K562 (cell line): Measurements from ENCODE around the gene MCC. TPM values are rescaled to one million over a fixed set of nuclear protein-coding genes. Genes with fewer than 3 reads are reported as not detected.

ENCODE experiments used
- ARID1B ChIP-seq: fragments of 450-650 bp; IDR thresholded peaks from 2 replicates; pipeline ENCODE4 v1.6.1; 2016; ENCODE audit warnings: antibody characterized with exemption, mild to moderate bottlenecking, inconsistent platforms
- BHLHE40 ChIP-seq: IDR thresholded peaks from 2 replicates; pipeline ENCODE4 v1.6.1; 2011; ENCODE audit warnings: low read length, improper control_type of control experiment
- DACH1 ChIP-seq: fragments of 450-650 bp; IDR thresholded peaks from 2 replicates; pipeline ENCODE4 v1.6.1; 2018; ENCODE audit not compliant: partially characterized antibody
- DDX20 ChIP-seq: fragments of 450-650 bp; IDR thresholded peaks from 2 replicates; pipeline ENCODE4 v1.6.1; 2016; ENCODE audit warnings: missing genetic modification characterization, low read depth, mild to moderate bottlenecking, missing compliant biosample characterization, moderate library complexity
- DPF2 ChIP-seq: fragments of 450-650 bp; IDR thresholded peaks from 2 replicates; pipeline ENCODE4 v1.6.1; 2016
- JUND ChIP-seq, 2 experiments: IDR thresholded peaks; 2 replicates in 1 of 2; 3 replicates in 1 of 2; pipeline ENCODE4 v1.6.1; 2011; ENCODE audit warnings: borderline replicate concordance in 2 of 2, low read depth in 2 of 2, low read length in 2 of 2, improper control_type of control experiment in 1 of 2, missing biosample characterization in 1 of 2, missing genetic modification characterization in 1 of 2, missing genetic modification reagents in 1 of 2
- NFIC ChIP-seq: fragments of 450-650 bp; IDR thresholded peaks from 2 replicates; pipeline ENCODE4 v1.6.1; 2017; ENCODE audit warnings: mild to moderate bottlenecking, inconsistent platforms
- PML ChIP-seq: IDR thresholded peaks from 2 replicates; pipeline ENCODE4 v1.6.1; 2012; ENCODE audit warnings: low read length, inconsistent platforms
- PURB ChIP-seq: sonication (generic); formaldehyde crosslinking; IDR thresholded peaks from 2 replicates; pipeline ENCODE4 v1.9.0; 2021; ENCODE audit warnings: low read depth, mild to moderate bottlenecking, missing genetic modification reagents
- RAD51 ChIP-seq: fragments of 450-650 bp; IDR thresholded peaks from 2 replicates; pipeline ENCODE4 v1.7.1; 2016; ENCODE audit warnings: low read depth, mild to moderate bottlenecking, borderline replicate concordance
- RBM25 ChIP-seq: fragments of 200-400 bp; formaldehyde crosslinking; IDR thresholded peaks from 2 replicates; pipeline ENCODE4 v1.6.1; 2018; ENCODE audit warnings: low read length, low read depth, moderate library complexity; ENCODE audit not compliant: severe bottlenecking
- SRF ChIP-seq, 2 experiments: fragments of 250-450, 450-650 bp in 1 of 2; sonication (Bioruptor Pico) in 1 of 2; sonication (generic) in 1 of 2; formaldehyde crosslinking; IDR thresholded peaks; 2 replicates each; pipeline versions ENCODE4 v1.5.0 to v1.5.1; 2020 to 2022; ENCODE audit warnings: mild to moderate bottlenecking in 1 of 2, missing genetic modification reagents in 1 of 2
- TEAD2 ChIP-seq: fragments of 450-650 bp; IDR thresholded peaks from 2 replicates; pipeline ENCODE4 v1.6.1; 2016; ENCODE audit warnings: missing genetic modification characterization, control low read depth, missing compliant biosample characterization
- TRIM24 ChIP-seq, 2 experiments: fragments of 450-650 bp; IDR thresholded peaks; 2 replicates each; pipeline ENCODE4 v1.6.1; 2016
- ZBTB8A ChIP-seq: fragments of 450-650 bp; IDR thresholded peaks from 2 replicates; pipeline ENCODE4 v1.6.1; 2018; ENCODE audit warnings: mild to moderate bottlenecking, moderate library complexity; ENCODE audit not compliant: partially characterized antibody
- ZNF445 ChIP-seq: fragments of 250-450 bp; sonication (Bioruptor Pico); IDR thresholded peaks from 2 replicates; pipeline ENCODE4 v1.4.0; 2020; ENCODE audit warnings: low read depth, mild to moderate bottlenecking, moderate library complexity
- polyA plus RNA-seq, 8 experiments: library from polyadenylated mRNA; depleted of rRNA in 4 of 8; stranded (reverse) in 5 of 8; unstranded in 3 of 8; fragments of >200 nt; fragmentation: Nextera tagmentation in 2 of 8; fragmentation: Illumina TruSeq in 1 of 8; extraction: Ambion mirVana in 2 of 8; extraction: Trizol in 1 of 8; gene quantifications; 2 replicates each; pipeline versions ENCODE4 v1.2.1 to v1.2.3, GENCODE V29; 2011 to 2014; ENCODE audit warnings: inconsistent platforms in 1 of 8, missing spikeins in 1 of 8
- total RNA-seq, 7 experiments: library from RNA; depleted of rRNA in 6 of 7; stranded (reverse); fragments of >200 nt in 6 of 7; fragmentation: Illumina TruSeq in 2 of 7; extraction: Trizol in 2 of 7; gene quantifications; 2 replicates each; pipeline versions ENCODE4 v1.2.1 to v1.2.3, GENCODE V29; 2011 to 2021; ENCODE audit warnings: low replicate concordance in 1 of 7
- TF ChIP-seq, protein P1 (sequence below): fragments of 450-650 bp; IDR thresholded peaks from one replicate; pipeline ENCODE4 v1.6.1; 2018; ENCODE audit warnings: mild to moderate bottlenecking, moderate library complexity; ENCODE audit not compliant: partially characterized antibody
- TF ChIP-seq, protein P2 (sequence below): sonication (generic); formaldehyde crosslinking; IDR thresholded peaks from 2 replicates; pipeline ENCODE4 v1.8.0; 2022; ENCODE audit warnings: mild to moderate bottlenecking, low read depth, missing genetic modification reagents
- TF ChIP-seq, protein P3 (sequence below): fragments of 250-450 bp; sonication (Bioruptor Pico); IDR thresholded peaks from 2 replicates; pipeline ENCODE4 v1.4.0; 2020; ENCODE audit warnings: borderline replicate concordance

The MCC gene
- total and polyA plus RNA-seq, 9 of the 15 experiments (the other 6 are each of a cell fraction or from before 2014, with no cell fraction given): 0.04 to 0.24 (median 0.06) TPM; not detected in 1

DNA sequence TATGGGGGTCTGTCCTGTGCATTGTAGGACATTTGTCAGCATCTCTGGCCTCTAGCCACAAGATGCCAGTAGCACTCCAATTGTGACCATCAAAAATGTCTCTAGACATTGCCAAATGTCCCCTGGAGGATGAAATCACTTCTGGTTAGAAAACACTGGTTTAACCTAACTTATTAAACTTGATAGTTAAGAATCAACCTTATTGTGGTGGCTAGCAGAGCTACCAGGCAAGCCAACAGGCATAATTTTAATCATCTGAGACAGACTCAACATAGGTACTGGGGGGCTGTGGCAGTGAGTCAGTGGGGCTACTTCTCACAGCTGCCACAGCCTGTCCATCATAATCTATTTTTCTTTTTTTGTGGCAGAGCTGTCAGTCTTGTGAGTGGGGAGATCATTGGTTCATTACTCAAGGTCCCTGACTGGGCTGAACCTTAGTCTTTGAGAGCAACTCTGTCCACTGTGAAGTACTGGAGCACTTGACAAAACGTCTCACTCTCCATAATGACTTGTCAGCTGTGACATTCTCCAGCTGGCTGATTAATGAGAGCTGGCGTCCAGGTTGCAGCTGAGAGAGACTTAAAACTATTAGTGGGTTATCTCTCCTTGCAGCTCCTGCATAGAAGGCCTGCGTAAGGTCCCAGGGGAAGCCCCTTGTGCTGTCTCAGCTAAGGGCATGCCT lies 403.7 kb downstream of the MCC start (continued):
- TF ChIP-seq DDX20 (tag) (no peak), BHLHE40 (peak; percentile 24; the same call in 1 of the 2 replicates), ZBTB8A (no peak), TRIM24 (IDR thresholded peaks at IDR 0.05) (peak; percentile 91 to 94), TEAD2 (tag) (0 out of 2 replicates have a peak, but pooled peaks have one; percentile 13), JUND (IDR thresholded peaks at IDR 0.05; ENCODE audit: borderline replicate concordance, low read depth, low read length) (no peak), JUND (tag; IDR thresholded peaks at IDR 0.05; ENCODE audit: borderline replicate concordance, low read depth, low read length) (0 out of 3 replicates have a peak, but pooled peaks have one; percentile 22), RBM25 (no peak), ZNF445 (CRISPR knock-in tag) (no peak), PML (peak; percentile 79), DACH1 (peak; percentile 93), NFIC (peak; percentile 84), RAD51 (no peak), DPF2 (peak; percentile 83), SRF (CRISPR knock-in tag; IDR thresholded peaks at IDR 0.05) (no peak), PURB (no peak), ARID1B (peak; percentile 94)
- TF ChIP-seq, protein P1, sequence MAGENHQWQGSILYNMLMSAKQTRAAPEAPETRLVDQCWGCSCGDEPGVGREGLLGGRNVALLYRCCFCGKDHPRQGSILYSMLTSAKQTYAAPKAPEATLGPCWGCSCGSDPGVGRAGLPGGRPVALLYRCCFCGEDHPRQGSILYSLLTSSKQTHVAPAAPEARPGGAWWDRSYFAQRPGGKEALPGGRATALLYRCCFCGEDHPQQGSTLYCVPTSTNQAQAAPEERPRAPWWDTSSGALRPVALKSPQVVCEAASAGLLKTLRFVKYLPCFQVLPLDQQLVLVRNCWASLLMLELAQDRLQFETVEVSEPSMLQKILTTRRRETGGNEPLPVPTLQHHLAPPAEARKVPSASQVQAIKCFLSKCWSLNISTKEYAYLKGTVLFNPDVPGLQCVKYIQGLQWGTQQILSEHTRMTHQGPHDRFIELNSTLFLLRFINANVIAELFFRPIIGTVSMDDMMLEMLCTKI: no peak
- TF ChIP-seq, protein P2, sequence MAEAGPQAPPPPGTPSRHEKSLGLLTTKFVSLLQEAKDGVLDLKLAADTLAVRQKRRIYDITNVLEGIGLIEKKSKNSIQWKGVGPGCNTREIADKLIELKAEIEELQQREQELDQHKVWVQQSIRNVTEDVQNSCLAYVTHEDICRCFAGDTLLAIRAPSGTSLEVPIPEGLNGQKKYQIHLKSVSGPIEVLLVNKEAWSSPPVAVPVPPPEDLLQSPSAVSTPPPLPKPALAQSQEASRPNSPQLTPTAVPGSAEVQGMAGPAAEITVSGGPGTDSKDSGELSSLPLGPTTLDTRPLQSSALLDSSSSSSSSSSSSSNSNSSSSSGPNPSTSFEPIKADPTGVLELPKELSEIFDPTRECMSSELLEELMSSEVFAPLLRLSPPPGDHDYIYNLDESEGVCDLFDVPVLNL (CRISPR knock-in tag): no peak
- TF ChIP-seq, protein P3, sequence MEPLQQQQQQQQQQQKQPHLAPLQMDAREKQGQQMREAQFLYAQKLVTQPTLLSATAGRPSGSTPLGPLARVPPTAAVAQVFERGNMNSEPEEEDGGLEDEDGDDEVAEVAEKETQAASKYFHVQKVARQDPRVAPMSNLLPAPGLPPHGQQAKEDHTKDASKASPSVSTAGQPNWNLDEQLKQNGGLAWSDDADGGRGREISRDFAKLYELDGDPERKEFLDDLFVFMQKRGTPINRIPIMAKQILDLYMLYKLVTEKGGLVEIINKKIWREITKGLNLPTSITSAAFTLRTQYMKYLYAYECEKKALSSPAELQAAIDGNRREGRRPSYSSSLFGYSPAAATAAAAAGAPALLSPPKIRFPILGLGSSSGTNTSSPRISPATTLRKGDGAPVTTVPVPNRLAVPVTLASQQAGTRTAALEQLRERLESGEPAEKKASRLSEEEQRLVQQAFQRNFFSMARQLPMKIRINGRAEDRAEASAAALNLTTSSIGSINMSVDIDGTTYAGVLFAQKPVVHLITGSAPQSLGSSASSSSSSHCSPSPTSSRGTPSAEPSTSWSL (CRISPR knock-in tag): no peak
